Measurements from ENCODE around the gene FBXO28. TPM values are rescaled to one million over a fixed set of nuclear protein-coding genes. Genes with fewer than 3 reads are reported as not detected.

Gene FBXO28
- total RNA-seq, 4 donors from 2014 or later: 10.5 to 49.1 (median 21.8) TPM

DNA sequence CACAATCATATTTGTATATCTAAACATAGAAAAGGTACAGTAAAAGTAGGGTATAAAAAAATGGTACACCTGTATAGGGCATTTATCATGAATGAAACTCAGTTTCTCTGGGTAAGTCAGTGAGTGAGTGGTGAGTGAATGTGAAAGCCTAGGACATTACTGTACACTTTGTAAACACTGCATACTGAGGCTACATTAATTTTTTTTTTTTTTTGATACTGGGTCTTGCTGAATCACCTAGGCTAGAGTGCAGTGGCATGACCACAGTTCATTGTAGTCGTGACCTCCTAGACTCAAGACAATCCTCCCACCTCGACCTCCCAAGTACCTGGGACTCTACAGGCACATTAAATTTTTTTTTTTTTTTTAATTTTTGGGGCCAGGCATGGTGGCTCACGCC is 27.8 kb downstream of the FBXO28 start:
- Histone ChIP-seq H3K4me3 (no peak overlapping the region), H3K27ac (no peak overlapping the region), H3K27me3 (no peaks in the 10 kb centered on the region), H3K36me3 (no peaks in the 10 kb centered on the region), H3K4me1 (no peaks in the 10 kb centered on the region), H3K9me3 (no peaks in the 10 kb centered on the region)
- intact Hi-C loops (cut with DNase I; ENCODE audit: low total_unique reads): no loop called here
- DNase-seq: no peak
- TF ChIP-seq, protein P1, sequence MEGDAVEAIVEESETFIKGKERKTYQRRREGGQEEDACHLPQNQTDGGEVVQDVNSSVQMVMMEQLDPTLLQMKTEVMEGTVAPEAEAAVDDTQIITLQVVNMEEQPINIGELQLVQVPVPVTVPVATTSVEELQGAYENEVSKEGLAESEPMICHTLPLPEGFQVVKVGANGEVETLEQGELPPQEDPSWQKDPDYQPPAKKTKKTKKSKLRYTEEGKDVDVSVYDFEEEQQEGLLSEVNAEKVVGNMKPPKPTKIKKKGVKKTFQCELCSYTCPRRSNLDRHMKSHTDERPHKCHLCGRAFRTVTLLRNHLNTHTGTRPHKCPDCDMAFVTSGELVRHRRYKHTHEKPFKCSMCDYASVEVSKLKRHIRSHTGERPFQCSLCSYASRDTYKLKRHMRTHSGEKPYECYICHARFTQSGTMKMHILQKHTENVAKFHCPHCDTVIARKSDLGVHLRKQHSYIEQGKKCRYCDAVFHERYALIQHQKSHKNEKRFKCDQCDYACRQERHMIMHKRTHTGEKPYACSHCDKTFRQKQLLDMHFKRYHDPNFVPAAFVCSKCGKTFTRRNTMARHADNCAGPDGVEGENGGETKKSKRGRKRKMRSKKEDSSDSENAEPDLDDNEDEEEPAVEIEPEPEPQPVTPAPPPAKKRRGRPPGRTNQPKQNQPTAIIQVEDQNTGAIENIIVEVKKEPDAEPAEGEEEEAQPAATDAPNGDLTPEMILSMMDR (IDR thresholded peaks at IDR 0.05): no peak
- no peak for TF ChIP-seq POLR2A (IDR thresholded peaks at IDR 0.05)

DNA sequence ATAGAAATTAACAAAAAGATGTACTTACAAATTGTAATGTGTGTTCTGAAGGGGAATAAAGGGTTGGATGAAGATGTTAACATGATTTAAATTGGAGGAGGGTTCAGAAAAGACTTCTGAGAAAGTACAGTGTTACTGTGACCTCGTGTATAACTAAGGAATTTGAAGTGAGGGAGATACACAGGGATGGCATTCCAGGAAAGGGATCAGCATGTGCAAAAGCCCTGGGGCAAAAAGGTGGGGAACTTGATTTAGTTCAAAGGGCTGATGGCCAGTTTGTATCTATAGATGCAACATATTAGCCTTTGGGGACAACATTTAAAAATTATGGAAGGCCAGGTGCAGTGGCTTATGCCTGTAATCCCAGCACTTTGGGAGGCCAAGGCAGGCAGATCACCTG is 35.8 kb downstream of the FBXO28 start:
- Histone ChIP-seq H3K4me3 (no peak overlapping the region), H3K27me3 (no peaks in the 10 kb centered on the region), H3K36me3 (no peaks in the 10 kb centered on the region), H3K27ac (no peak overlapping the region), H3K4me1 (no peaks in the 10 kb centered on the region), H3K9me3 (no peaks in the 10 kb centered on the region)
- intact Hi-C loops (cut with DNase I; ENCODE audit: low total_unique reads): no loop called here
- no peak for DNase-seq
- TF ChIP-seq, protein P1 (IDR thresholded peaks at IDR 0.05): no peak
- TF ChIP-seq POLR2A (IDR thresholded peaks at IDR 0.05): no peak

DNA sequence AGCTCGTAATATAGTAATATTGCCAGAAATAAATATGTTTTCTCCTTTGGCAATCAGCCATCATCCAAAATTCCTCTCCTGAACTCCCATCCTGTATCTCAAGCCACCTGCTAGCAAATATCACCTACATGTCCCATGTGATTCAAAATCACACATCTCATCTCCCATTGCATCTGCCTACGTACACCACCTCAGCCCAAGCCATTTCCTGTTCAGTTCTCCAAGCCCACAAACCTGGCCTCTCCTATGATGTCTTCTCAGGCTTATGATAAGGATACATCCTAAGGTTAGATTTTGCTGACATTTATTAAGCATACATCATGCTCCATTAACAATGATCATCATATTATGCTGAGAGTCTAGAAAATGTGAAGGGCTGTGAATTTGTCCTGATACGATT is 37.2 kb downstream of the FBXO28 start:
- DNase-seq: no peak
- intact Hi-C loops (cut with DNase I; ENCODE audit: low total_unique reads): no loop called here
- H3K27me3 ChIP-seq: no peaks in the 10 kb centered on the region

DNA sequence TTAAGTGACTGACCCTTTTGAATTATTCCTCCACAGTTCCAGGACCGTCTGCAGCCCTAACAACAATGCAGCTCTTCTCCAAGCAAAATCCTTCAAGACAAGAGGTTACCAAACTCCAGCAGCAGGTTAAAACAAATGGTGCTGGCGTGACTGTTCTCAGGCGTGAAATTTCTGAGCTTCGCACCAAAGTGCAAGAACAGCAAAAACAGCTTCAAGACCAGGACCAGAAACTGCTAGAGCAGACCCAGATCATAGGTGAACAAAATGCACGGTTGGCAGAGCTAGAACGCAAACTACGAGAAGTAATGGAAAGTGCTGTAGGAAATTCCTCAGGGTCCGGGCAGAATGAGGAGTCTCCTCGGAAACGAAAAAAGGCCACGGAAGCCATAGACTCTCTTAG is 43.4 kb downstream of the FBXO28 start:
- intact Hi-C loops (cut with DNase I; ENCODE audit: low total_unique reads): no loop called here
- Histone ChIP-seq H3K36me3 (no peaks in the 10 kb centered on the region), H3K4me3 (no peak overlapping the region), H3K9me3 (no peaks in the 10 kb centered on the region), H3K27ac (no peak overlapping the region), H3K4me1 (no peaks in the 10 kb centered on the region), H3K27me3 (no peaks in the 10 kb centered on the region)
- no peak for DNase-seq
- TF ChIP-seq, protein P1 (IDR thresholded peaks at IDR 0.05): no peak
- TF ChIP-seq POLR2A (IDR thresholded peaks at IDR 0.05): no peak

More for the DNA sequence above, 37.2 kb downstream of the FBXO28 start:
- H3K27ac ChIP-seq: no peak overlapping the region
- TF ChIP-seq, protein P1 (IDR thresholded peaks at IDR 0.05): no peak
- no peak for TF ChIP-seq POLR2A (IDR thresholded peaks at IDR 0.05)
- no peaks in the 10 kb centered on the region for H3K4me1 ChIP-seq
- no peaks in the 10 kb centered on the region for H3K9me3 ChIP-seq
- no peaks in the 10 kb centered on the region for H3K36me3 ChIP-seq
- no peak overlapping the region for H3K4me3 ChIP-seq

DNA sequence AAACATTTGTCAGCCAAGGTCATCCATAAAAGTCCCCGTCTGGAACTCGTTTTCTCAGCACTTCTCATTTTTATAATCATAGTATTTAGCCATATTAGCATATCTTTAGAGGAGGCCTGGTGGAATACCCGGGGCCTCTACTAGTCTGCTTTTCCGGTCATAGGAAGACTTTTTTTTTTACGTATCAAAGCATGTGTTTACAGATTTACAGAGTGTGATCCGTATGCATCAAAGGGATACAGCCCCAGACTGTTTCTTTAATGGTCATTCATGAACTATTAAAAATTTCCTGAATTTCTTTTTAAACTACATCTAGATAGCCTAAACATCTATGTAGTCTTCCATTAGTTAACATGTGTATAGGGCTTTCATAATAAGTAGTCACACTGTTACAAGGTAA is 45.6 kb downstream of the FBXO28 start:
- TF ChIP-seq, protein P1 (IDR thresholded peaks at IDR 0.05): no peak
- TF ChIP-seq POLR2A (IDR thresholded peaks at IDR 0.05): no peak
- no peaks in the 10 kb centered on the region for H3K9me3 ChIP-seq

More for the DNA sequence above, 45.6 kb downstream of the FBXO28 start:
- H3K4me3 ChIP-seq: no peak overlapping the region
- no peaks in the 10 kb centered on the region for H3K27me3 ChIP-seq
- no peak for DNase-seq
- H3K36me3 ChIP-seq: no peaks in the 10 kb centered on the region
- H3K27ac ChIP-seq: no peak overlapping the region
- intact Hi-C loops (cut with DNase I; ENCODE audit: low total_unique reads): no loop called here
- H3K4me1 ChIP-seq: no peaks in the 10 kb centered on the region
